ENCODE data around the gene PTPN3.

GRCh38 chr9:109506097-109506712 is 8.1 kb upstream of the PTPN3 start:
- TF ChIP-seq CTCF (IDR thresholded peaks at IDR 0.05; ENCODE audit: low read depth, low read length, missing input control): no peak
- TF ChIP-seq MAX (IDR thresholded peaks at IDR 0.05): peak; percentile 94
- no peak for TF ChIP-seq GABPA (IDR thresholded peaks at IDR 0.05 in 1 of 2, conservative IDR thresholded peaks at IDR 0.05 in 1 of 2)
- TF ChIP-seq REST (IDR thresholded peaks at IDR 0.05): peak; percentile 74
- peak; percentile 88 for TF ChIP-seq SP1 (IDR thresholded peaks at IDR 0.05)
- TF ChIP-seq JUND (IDR thresholded peaks at IDR 0.05): peak; percentile 59 to 94
- peak; percentile 31 to 38 for TF ChIP-seq RAD21 (IDR thresholded peaks at IDR 0.05)
- peak; percentile 89 for TF ChIP-seq FOXA1 (IDR thresholded peaks at IDR 0.05)
- peak; percentile 74 for TF ChIP-seq ZBTB33 (IDR thresholded peaks at IDR 0.05)
- TF ChIP-seq EGR1 (IDR thresholded peaks at IDR 0.05; ENCODE audit: low read depth in 2 of 2): peak in 1 of 2 donors; percentile 82
- peak; percentile 74 for TF ChIP-seq YY1 (IDR thresholded peaks at IDR 0.05)
- TF ChIP-seq RXRA (IDR thresholded peaks at IDR 0.05): peak; percentile 74 to 93
